ENCODE measurements around the gene HSPA8. TPM values are rescaled to one million over a fixed set of nuclear protein-coding genes. Genes with fewer than 3 reads are reported as not detected.

HSPA8 gene
- total RNA-seq, 1 donor from 2014 or later, result 1,453 TPM

DNA sequence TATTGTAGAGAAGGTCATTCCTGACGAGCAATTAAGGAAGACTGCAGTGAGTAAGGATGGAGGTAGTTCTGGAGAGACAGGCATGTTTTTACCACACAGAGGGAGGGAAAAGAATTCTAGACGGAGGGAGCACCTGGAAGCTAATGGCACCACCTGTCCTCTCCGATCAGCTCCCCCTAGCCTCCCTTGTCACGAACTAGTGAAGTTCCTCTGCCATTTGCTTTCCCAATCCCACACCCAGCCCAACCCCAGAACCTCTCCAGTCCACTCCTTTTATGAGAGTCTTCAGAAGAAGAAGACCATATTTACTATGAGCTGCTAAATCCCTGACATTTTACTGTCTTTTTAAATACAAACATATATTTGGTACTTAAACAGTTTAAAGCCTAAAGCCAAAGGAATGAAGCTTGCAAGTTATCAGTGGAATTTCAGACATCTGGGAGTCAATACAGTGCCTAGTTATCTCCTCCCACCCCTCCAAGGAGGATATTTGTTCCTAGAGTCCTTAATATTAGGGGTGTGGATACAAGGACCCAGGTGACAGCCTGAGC lies 46.1 kb upstream of the HSPA8 start:
- no peak for DNase-seq (ENCODE audit: low spot score)
- H3K79me2 ChIP-seq (ENCODE audit: low read depth), result no peaks in the 10 kb centered on the region
- H3K9me3 Mint-ChIP-seq, result no peaks in the 10 kb centered on the region
- H3K4me1 Mint-ChIP-seq, result peaks cover 9% of the 10 kb centered on the region
- no peak overlapping the region for H2AFZ ChIP-seq (replicated peaks)
- no peak overlapping the region for H3K9ac ChIP-seq
- no peaks in the 10 kb centered on the region for H3K36me3 Mint-ChIP-seq
- H3K4me1 ChIP-seq, result no peaks in the 10 kb centered on the region
- TF ChIP-seq EZH2phosphoT487 (IDR thresholded peaks at IDR 0.05) (no peak), EZH2 (IDR thresholded peaks at IDR 0.05) (no peak), CTCF (IDR thresholded peaks at IDR 0.05) (no peak)
- no peak overlapping the region for H3K4me3 ChIP-seq
- no peaks in the 10 kb centered on the region for H3F3A ChIP-seq (ENCODE audit: low read depth)
- no peak overlapping the region for H3K4me2 ChIP-seq
- no peak overlapping the region for H3K27ac ChIP-seq
- no peak overlapping the region for H3K4me3 Mint-ChIP-seq
- H3K27me3 Mint-ChIP-seq (ENCODE audit: insufficient read depth, low read depth), result peaks cover 9% of the 10 kb centered on the region
- no peaks in the 10 kb centered on the region for H3K9me3 ChIP-seq (ENCODE audit: low read depth)
- no peaks in the 10 kb centered on the region for H3K36me3 ChIP-seq
- no peaks in the 10 kb centered on the region for H3K27me3 ChIP-seq
- H4K20me1 ChIP-seq (ENCODE audit: low read depth), result no peaks in the 10 kb centered on the region
- H3K27ac Mint-ChIP-seq, result no peak overlapping the region

GRCh38 chr11:123104697-123105096 lies 42.8 kb upstream of the HSPA8 start:
- no peak for DNase-seq (ENCODE audit: low spot score)
- Mint-ChIP-seq H3K4me3 (no peak overlapping the region), H3K27ac (peak overlapping the region; percentile 7), H3K9me3 (no peaks in the 10 kb centered on the region), H3K4me1 (peaks cover 20% of the 10 kb centered on the region), H3K27me3 (ENCODE audit: insufficient read depth, low read depth) (peaks cover 11% of the 10 kb centered on the region), H3K36me3 (no peaks in the 10 kb centered on the region)
- Histone ChIP-seq H3K27ac (no peak overlapping the region), H3K4me3 (no peak overlapping the region), H3K4me2 (no peak overlapping the region), H3K4me1 (no peaks in the 10 kb centered on the region), H3K27me3 (no peaks in the 10 kb centered on the region), H3K36me3 (no peaks in the 10 kb centered on the region), H3K9me3 (ENCODE audit: low read depth) (no peaks in the 10 kb centered on the region), H3K79me2 (ENCODE audit: low read depth) (no peaks in the 10 kb centered on the region), H3F3A (ENCODE audit: low read depth) (no peaks in the 10 kb centered on the region), H2AFZ (replicated peaks) (no peak overlapping the region), H3K9ac (no peak overlapping the region), H4K20me1 (ENCODE audit: low read depth) (no peaks in the 10 kb centered on the region)
- TF ChIP-seq EZH2 (IDR thresholded peaks at IDR 0.05) (no peak), CTCF (IDR thresholded peaks at IDR 0.05) (no peak), EZH2phosphoT487 (IDR thresholded peaks at IDR 0.05) (no peak)

DNA sequence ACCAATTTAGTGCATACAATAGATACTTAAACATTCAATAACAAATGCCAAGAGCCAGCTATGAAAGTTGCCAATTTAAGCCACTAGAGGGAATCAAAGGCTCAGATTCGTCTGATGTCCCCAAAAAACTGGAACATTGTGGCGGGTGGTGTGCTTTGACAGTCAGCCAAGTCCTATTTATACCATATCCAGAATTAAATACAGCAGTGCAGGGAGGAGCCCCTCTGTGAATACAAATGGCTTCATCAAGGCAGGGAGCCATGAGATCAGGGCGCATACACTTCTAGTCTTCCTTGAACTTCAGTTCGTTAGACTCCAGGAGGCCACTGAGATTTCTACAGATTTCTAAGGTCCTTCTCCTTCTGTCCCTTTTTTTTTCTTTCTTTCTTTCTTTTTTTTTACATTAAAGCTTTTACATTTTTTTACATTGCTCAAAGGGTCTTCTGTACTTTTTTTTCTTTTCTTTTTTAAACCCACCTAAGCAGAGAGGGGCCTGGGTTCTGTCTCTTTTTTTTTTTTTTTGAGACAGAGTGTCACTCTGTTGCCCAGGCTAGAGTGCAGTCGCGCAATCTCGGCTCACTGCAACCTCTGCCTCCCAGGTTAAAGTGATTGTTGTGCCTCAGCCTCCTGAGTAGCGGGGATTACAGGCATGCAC lies 41.5 kb upstream of the HSPA8 start:
- TF ChIP-seq CTCF (IDR thresholded peaks at IDR 0.05), result peak; percentile 66
- TF ChIP-seq EZH2phosphoT487 (IDR thresholded peaks at IDR 0.05), result no peak
- Mint-ChIP-seq H3K27ac (no peak overlapping the region), H3K9me3 (no peaks in the 10 kb centered on the region), H3K4me3 (no peak overlapping the region), H3K4me1 (peaks cover 27% of the 10 kb centered on the region), H3K27me3 (ENCODE audit: insufficient read depth, low read depth) (peaks cover 9% of the 10 kb centered on the region), H3K36me3 (no peaks in the 10 kb centered on the region)
- Histone ChIP-seq H3K4me3 (no peak overlapping the region), H3K27ac (no peak overlapping the region), H3K9me3 (ENCODE audit: low read depth) (no peaks in the 10 kb centered on the region), H3K27me3 (no peaks in the 10 kb centered on the region), H3K79me2 (ENCODE audit: low read depth) (no peaks in the 10 kb centered on the region), H3K36me3 (no peaks in the 10 kb centered on the region), H2AFZ (replicated peaks) (no peak overlapping the region), H4K20me1 (ENCODE audit: low read depth) (no peaks in the 10 kb centered on the region), H3K4me1 (no peaks in the 10 kb centered on the region), H3F3A (ENCODE audit: low read depth) (no peaks in the 10 kb centered on the region), H3K4me2 (no peak overlapping the region), H3K9ac (no peak overlapping the region)
- DNase-seq (ENCODE audit: low spot score), result peak; percentile 62
